H9 (cell line): Measurements from ENCODE around the gene LILRA5. TPM values are rescaled to one million over a fixed set of nuclear protein-coding genes. Genes with fewer than 3 reads are reported as not detected.

Experiments used
- DNase-seq: peaks from one replicate; pipeline ENCODE4 v3.0.0-alpha.2; 2017
- H2AFZ ChIP-seq: one replicate; pipeline ENCODE4 v1.6.1; 2013; ENCODE audit warnings: mild to moderate bottlenecking, low read length, control low read depth, moderate library complexity
- H2AK5ac ChIP-seq: 2 replicates; pipeline ENCODE4 v1.6.1; 2013; ENCODE audit warnings: low read length, control low read depth, mixed read lengths; ENCODE audit not compliant: insufficient read length
- H2BK120ac ChIP-seq: one replicate; pipeline ENCODE4 v1.6.1; 2013; ENCODE audit warnings: low read depth, mild to moderate bottlenecking, low read length, control low read depth, inconsistent platforms; ENCODE audit not compliant: poor library complexity, severe bottlenecking
- H2BK12ac ChIP-seq: 2 replicates; pipeline ENCODE4 v1.6.1; 2013; ENCODE audit warnings: low read length, control low read depth, mixed read lengths, low read depth; ENCODE audit not compliant: insufficient read length
- H2BK15ac ChIP-seq: 2 replicates; pipeline ENCODE4 v1.6.1; 2013; ENCODE audit warnings: low read depth, low read length, control low read depth
- H2BK20ac ChIP-seq: one replicate; pipeline ENCODE4 v1.6.1; 2013; ENCODE audit warnings: low read depth, mild to moderate bottlenecking, low read length, control low read depth, inconsistent platforms; ENCODE audit not compliant: poor library complexity, severe bottlenecking
- H2BK5ac ChIP-seq: 2 replicates; pipeline ENCODE4 v1.6.1; 2013; ENCODE audit warnings: low read length, control low read depth, mixed read lengths; ENCODE audit not compliant: insufficient read length
- H3K14ac ChIP-seq: 2 replicates; pipeline ENCODE4 v1.6.1; 2013; ENCODE audit warnings: low read length, control low read depth; ENCODE audit not compliant: insufficient read depth
- H3K18ac ChIP-seq: 2 replicates; pipeline ENCODE4 v1.6.1; 2013; ENCODE audit warnings: low read depth, mild to moderate bottlenecking, mixed read lengths, low read length, control low read depth; ENCODE audit not compliant: insufficient read length
- H3K23ac ChIP-seq: 2 replicates; pipeline ENCODE4 v1.6.1; 2013; ENCODE audit warnings: low read length, control low read depth, mixed read lengths, low read depth; ENCODE audit not compliant: insufficient read length
- H3K23me2 ChIP-seq: 2 replicates; pipeline ENCODE4 v1.6.1; 2013; ENCODE audit warnings: low read depth, mild to moderate bottlenecking, mixed read lengths, low read length, control low read depth; ENCODE audit not compliant: insufficient read length, poor library complexity, severe bottlenecking
- H3K27ac ChIP-seq: 2 replicates; pipeline ENCODE4 v1.5.1; 2013; ENCODE audit warnings: low read length, control low read depth, mixed read lengths, low read depth; ENCODE audit not compliant: insufficient read length
- H3K27me3 ChIP-seq: 2 replicates; pipeline ENCODE4 v1.6.1; 2013; ENCODE audit warnings: low read length, control low read depth, inconsistent platforms; ENCODE audit not compliant: insufficient read depth
- H3K4ac ChIP-seq: 2 replicates; pipeline ENCODE4 v1.6.1; 2013; ENCODE audit warnings: low read depth, mild to moderate bottlenecking, control low read depth, inconsistent platforms, low read length, moderate library complexity
- H3K4me1 ChIP-seq: 2 replicates; pipeline ENCODE4 v1.6.1; 2013; ENCODE audit warnings: low read length, control low read depth, inconsistent platforms; ENCODE audit not compliant: insufficient read depth
- H3K4me2 ChIP-seq: 2 replicates; pipeline ENCODE4 v1.6.1; 2013; ENCODE audit warnings: low read length, control low read depth, mixed read lengths; ENCODE audit not compliant: insufficient read length, insufficient read depth
- H3K56ac ChIP-seq: 2 replicates; pipeline ENCODE4 v1.6.1; 2013; ENCODE audit warnings: low read depth, mild to moderate bottlenecking, mixed read lengths, low read length, control low read depth; ENCODE audit not compliant: insufficient read length
- H3K79me1 ChIP-seq: 2 replicates; pipeline ENCODE4 v1.6.1; 2013; ENCODE audit warnings: low read depth, mild to moderate bottlenecking, moderate library complexity, low read length, control low read depth, inconsistent platforms; ENCODE audit not compliant: insufficient read depth, poor library complexity, severe bottlenecking
- H3K79me2 ChIP-seq: 2 replicates; pipeline ENCODE4 v1.6.1; 2013; ENCODE audit warnings: low read length, control low read depth, inconsistent platforms; ENCODE audit not compliant: insufficient read depth
- H3K9ac ChIP-seq: 2 replicates; pipeline ENCODE4 v1.6.1; 2013; ENCODE audit warnings: low read length, control low read depth, mixed read lengths; ENCODE audit not compliant: insufficient read length; ENCODE audit errors: extremely low read depth
- H3K9me3 ChIP-seq: one replicate; pipeline ENCODE4 v1.6.1; 2013; ENCODE audit warnings: low read depth, low read length, inconsistent platforms; ENCODE audit not compliant: control insufficient read depth
- H3T11ph ChIP-seq: one replicate; pipeline ENCODE4 v1.6.1; 2013; ENCODE audit warnings: mild to moderate bottlenecking, low read length, control low read depth, inconsistent platforms
- H4K20me1 ChIP-seq: one replicate; pipeline ENCODE4 v1.6.1; 2013; ENCODE audit not compliant: control insufficient read depth, insufficient read length, insufficient read depth
- H4K5ac ChIP-seq: 2 replicates; pipeline ENCODE4 v1.6.1; 2013; ENCODE audit warnings: low read depth, mild to moderate bottlenecking, mixed read lengths, low read length, control low read depth; ENCODE audit not compliant: insufficient read length
- H4K8ac ChIP-seq: replicated peaks from 2 replicates; pipeline ENCODE4 v1.6.1; 2013; ENCODE audit warnings: low read length, control low read depth, mixed read lengths, low read depth; ENCODE audit not compliant: insufficient read length
- H4K91ac ChIP-seq: 2 replicates; pipeline ENCODE4 v1.6.1; 2013; ENCODE audit warnings: low read depth, mild to moderate bottlenecking, moderate library complexity, mixed read lengths, low read length, control low read depth; ENCODE audit not compliant: insufficient read length
- H3K27ac Mint-ChIP-seq, 3 experiments: 2 replicates in 2 of 3; 3 replicates in 1 of 3; pipeline ENCODE4 v1.8.0; 2020 to 2021; ENCODE audit warnings: mixed read lengths in 3 of 3, mild to moderate bottlenecking in 1 of 3, moderate library complexity in 1 of 3
- H3K27me3 Mint-ChIP-seq: 2 replicates; pipeline ENCODE4 v1.8.0; 2021; ENCODE audit warnings: low read depth, mild to moderate bottlenecking, moderate library complexity, mixed read lengths
- H3K36me3 Mint-ChIP-seq, 3 experiments: 2 replicates in 2 of 3; 3 replicates in 1 of 3; pipeline ENCODE4 v1.8.0; 2020 to 2021; ENCODE audit warnings: low read depth in 3 of 3, mixed read lengths in 3 of 3; ENCODE audit not compliant: insufficient read depth in 1 of 3
- H3K4me1 Mint-ChIP-seq, 2 experiments: 2 replicates each; pipeline ENCODE4 v1.8.0; 2020; ENCODE audit warnings: mixed read lengths in 2 of 2
- H3K4me3 Mint-ChIP-seq, 2 experiments: 2 replicates in 1 of 2; 3 replicates in 1 of 2; pipeline ENCODE4 v1.8.0; 2020 to 2021; ENCODE audit warnings: mild to moderate bottlenecking in 2 of 2, mixed read lengths in 2 of 2, moderate library complexity in 1 of 2
- H3K9me3 Mint-ChIP-seq, 2 experiments: 2 replicates in 1 of 2; 3 replicates in 1 of 2; pipeline ENCODE4 v1.8.0; 2020; ENCODE audit warnings: mild to moderate bottlenecking in 2 of 2, mixed read lengths in 2 of 2, moderate library complexity in 1 of 2
- WGBS: extraction: QIAGEN DNeasy Blood & Tissue Kit; methylation state at CpG from one replicate; pipeline ENCODE4 v1.1.7; 2013; ENCODE audit warnings: missing lambda C conversion rate, low lambda C conversion rate, mixed read lengths; ENCODE audit not compliant: insufficient read length; ENCODE audit errors: extremely low coverage; 5-methylcytosine and 5-hydroxymethylcytosine counted together
- total RNA-seq: library from RNA; stranded (reverse); gene quantifications from 2 replicates; pipeline ENCODE4 v1.2.1, GENCODE V29; 2021
- TF ChIP-seq, protein P1 (sequence below): fragments of 200-600 bp; sonication (generic); conservative IDR thresholded peaks from 3 replicates; pipeline ENCODE4 v1.8.0; 2021; ENCODE audit warnings: antibody characterized with exemption, mild to moderate bottlenecking

LILRA5 gene
- total RNA-seq, 1 experiment from 2014 or later: not detected

DNA sequence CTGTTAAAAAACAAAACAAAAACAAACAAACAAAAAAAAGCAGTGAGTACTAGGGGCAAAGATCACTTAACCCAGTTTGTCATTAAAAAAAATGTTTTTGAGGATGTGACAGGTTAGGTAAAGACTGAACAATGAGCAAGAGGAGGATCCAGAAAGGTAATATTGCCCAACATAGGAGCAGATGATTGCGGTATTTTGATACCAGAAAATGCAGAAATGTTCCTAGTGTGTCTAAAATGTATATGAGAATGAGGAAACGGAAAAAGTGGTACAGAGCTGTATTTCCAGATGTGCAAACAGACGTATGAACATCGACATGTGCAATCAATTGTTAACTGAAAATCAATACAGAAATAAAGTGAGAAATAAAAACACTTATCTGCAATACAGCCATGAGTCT is 30.9 kb upstream of the LILRA5 start:
- Mint-ChIP-seq H3K27ac (no peak overlapping the region), H3K36me3 (no peaks in the 10 kb centered on the region), H3K4me1 (peaks cover 0 to 3% of the 10 kb centered on the region in 2 experiments; a peak in 1 of 4 replicates), H3K9me3 (peaks cover 0 to 89% of the 10 kb centered on the region in 2 experiments; a peak in 4 of 5 replicates), H3K4me3 (no peak overlapping the region), H3K27me3 (peaks cover 27% of the 10 kb centered on the region)
- Histone ChIP-seq H3K9me3 (no peaks in the 10 kb centered on the region), H3K27me3 (no peaks in the 10 kb centered on the region), H3K79me1 (no peaks in the 10 kb centered on the region), H2AFZ (no peak overlapping the region), H3K4me1 (no peaks in the 10 kb centered on the region), H3T11ph (no peak overlapping the region), H2BK5ac (no peak overlapping the region), H3K27ac (no peak overlapping the region), H2AK5ac (no peak overlapping the region), H3K79me2 (no peaks in the 10 kb centered on the region), H3K56ac (no peak overlapping the region), H4K8ac (no peak overlapping the region), H4K91ac (no peak overlapping the region), H3K4me2 (no peak overlapping the region), H3K23ac (no peak overlapping the region), H2BK20ac (no peak overlapping the region), H4K20me1 (no peaks in the 10 kb centered on the region), H3K23me2 (no peaks in the 10 kb centered on the region), H3K4ac (no peak overlapping the region), H2BK120ac (no peak overlapping the region), H4K5ac (no peak overlapping the region), H3K18ac (no peak overlapping the region), H2BK15ac (no peak overlapping the region), H3K9ac (no peak overlapping the region), H3K14ac (no peak overlapping the region), H2BK12ac (no peak overlapping the region)
- TF ChIP-seq, protein P1, sequence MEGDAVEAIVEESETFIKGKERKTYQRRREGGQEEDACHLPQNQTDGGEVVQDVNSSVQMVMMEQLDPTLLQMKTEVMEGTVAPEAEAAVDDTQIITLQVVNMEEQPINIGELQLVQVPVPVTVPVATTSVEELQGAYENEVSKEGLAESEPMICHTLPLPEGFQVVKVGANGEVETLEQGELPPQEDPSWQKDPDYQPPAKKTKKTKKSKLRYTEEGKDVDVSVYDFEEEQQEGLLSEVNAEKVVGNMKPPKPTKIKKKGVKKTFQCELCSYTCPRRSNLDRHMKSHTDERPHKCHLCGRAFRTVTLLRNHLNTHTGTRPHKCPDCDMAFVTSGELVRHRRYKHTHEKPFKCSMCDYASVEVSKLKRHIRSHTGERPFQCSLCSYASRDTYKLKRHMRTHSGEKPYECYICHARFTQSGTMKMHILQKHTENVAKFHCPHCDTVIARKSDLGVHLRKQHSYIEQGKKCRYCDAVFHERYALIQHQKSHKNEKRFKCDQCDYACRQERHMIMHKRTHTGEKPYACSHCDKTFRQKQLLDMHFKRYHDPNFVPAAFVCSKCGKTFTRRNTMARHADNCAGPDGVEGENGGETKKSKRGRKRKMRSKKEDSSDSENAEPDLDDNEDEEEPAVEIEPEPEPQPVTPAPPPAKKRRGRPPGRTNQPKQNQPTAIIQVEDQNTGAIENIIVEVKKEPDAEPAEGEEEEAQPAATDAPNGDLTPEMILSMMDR: no peak
- no peak for DNase-seq
- no CpG with 5 or more reads among the region's 4 CpGs for WGBS
